ENCODE measurements around the gene GDF11.

Gene GDF11

DNA sequence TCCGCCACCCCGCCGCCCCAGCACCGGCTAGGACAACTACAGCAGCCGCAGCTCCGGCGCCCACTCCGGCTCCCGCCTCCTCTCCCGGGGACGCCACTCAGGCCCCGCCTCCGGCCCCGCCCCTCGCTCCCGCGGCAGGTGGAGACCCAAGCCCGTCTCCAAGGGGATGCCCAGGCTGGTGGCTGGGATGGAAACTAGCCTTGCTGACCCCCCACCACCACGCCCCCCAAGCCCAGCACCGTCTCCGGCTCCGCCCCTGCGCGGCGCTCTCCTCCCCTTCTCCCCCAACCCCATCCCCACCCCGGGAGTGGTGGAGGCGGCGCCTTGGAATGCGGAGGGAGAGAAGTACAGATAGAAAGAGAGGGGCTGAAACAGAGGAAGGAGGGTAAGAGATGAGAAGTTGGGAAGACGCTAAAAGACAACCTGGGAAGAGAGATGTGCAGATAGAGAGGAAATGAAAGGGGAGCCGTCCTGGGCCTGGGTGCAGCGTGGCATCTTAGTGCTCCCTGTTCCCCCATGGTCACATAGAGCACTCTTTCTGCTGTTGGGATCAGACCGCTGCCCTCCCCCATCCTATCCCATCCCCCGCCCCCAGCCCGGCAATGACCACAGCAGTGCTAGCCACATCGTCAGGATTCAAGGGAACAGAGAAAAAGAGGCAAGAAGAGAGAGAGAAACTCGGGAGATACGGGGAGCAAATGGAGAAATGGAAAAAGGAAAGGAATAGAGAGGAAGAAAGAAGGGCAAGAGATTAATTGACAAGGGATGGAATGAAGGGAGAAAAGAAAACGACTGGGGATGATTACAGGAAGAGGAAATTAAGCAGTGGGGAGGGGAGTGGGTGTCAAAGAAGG lies 34.9 kb upstream of the GDF11 start, which contains the start of gene ITGA7:
Gene ITGA7, minus strand, starts transcription at position 64 of the 854 bp plus-strand sequence. CDS start 222 bp downstream, outside the sequence.
- DNase-seq: peak; percentile 63

DNA sequence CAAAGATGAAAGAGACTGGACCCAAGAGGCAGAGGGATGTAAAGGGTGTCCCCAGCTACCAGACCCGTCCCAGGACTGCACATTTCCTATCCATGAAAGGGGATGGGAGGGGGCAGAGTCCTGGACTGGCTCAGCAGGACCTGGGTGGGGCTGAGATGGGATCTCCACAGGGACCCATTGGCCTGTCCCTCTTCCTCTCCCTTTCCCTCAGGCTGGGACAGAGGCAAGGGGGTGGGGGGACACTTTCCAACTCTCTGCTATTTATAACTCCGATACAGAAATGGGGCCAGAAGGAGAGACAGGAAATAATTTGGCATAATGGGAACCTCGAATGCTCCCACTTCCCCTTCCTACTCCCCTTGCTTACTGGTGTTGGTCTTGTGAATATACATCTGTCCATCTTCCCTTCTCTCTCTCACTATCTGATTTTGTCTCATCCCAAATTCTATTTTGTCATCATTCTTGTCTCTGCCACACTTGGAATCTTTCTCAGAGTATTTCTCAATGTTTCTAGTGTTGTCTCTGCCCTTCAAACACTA lies 34.2 kb upstream of the GDF11 start:
- no peak for DNase-seq

DNA sequence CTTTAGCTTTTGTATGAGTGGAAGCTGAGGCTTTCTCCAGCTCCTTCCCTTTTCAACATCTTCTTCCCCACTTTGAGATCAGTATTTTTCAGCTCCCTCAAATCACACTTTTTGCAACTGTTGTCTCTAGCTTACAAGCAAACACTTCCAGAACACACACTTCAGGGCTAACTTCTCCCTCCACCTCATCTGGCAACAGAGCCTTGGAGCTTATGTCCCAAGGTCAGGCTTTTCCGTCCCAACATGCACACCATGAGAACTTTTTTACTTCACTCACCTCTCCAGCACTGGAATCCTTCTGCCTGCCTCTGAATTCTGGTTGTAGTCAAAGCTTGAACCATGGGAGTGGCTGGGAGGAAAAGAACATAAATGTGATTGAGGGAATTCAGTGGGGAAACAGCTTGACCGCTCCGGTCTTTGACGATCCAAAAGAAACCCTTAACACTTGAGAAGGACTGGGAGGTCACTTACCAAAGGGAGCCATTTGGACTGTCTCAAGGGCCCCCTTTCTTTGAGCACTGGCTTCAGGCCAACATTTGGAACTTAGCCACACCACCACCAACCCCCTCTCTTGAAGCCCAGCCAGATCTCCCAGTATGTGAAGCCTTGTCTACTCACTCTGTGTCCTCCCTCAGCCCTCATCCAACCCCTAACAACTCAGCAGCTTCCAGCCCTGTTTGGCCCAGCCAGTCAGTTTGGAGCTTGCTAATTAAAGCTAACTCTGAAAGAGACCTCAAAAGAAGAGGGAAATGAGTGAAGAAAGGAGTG lies 31.0 kb upstream of the GDF11 start:
- DNase-seq: no peak

DNA sequence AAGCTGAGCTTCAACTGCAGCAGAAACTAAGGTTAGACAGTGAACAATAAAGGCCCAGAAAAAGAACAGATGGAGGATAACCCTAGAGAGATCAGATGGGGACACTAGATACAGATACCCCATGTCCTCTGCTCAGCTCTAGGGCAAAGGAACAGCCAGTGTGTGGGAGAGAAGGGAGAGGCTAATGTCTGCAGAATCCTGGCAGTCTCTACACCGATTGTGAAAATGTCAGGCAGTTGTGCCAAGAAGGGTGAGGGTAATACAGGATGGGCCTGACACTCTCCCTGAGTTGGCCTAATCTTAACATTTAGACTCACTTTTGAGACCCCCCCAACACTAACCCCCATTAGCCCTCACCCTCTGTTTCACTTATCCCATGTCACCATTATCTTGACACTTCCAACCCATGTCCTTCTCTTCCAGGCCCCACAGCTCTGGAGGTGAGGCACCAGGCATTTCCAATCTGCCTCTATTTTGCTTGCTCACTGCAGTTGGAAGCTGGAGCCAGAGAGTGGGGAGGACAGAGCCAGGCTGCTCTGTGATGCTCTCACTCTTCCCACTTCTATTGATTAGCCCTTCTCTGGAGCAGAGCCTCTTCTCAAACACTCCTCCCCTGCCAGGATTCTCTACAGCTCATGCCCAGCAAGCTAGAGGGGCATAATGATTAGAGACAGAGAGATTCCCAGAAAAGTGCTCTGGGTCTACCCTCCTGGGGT lies 30.1 kb upstream of the GDF11 start:
- no peak for DNase-seq

DNA sequence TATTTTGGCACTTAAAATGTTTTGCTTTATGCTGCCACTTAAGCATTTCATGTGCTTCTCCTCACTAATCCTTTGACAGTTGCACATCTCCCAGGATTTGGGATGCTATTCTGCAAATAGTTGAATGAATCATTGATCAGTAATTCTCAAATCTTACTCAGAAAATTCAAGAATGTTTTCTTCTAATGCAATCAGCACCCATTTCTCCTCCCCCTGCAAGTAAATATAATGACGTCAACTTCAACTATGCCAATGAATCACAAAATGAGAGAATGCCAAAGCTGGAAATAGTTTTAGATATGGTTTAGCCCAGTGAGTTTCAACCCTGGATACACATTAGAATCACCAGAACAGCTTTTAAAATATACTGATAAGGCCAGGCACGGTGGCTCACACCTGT lies 29.2 kb upstream of the GDF11 start:
- no peak for DNase-seq

DNA sequence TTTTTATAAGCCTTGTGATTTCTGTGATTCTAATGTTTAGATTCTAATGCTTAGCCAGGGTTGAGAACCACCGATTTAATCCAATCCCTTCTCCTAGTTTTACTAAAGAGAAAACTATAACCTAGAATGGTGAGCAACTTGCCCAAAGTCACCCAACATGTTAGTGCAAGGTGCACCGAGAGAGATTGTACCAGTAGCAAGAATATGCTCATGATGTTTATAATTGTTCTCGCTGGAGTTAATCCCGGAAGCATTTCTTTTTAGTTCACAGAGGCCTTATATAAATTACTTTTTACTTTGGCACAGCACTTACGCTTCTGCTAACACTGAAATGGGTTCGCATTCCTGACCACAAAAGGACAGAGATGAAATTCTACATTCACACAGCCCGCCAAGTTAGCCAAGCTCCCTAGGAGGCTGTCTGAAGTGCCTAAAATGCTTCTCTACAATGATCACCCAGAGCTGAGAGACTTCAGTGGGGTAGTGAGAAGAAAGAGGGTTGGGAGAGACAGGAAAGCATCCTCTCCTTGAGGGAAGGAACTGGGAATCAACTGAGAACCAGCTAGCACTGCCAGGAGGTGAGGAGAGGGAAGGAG lies 27.7 kb upstream of the GDF11 start:
- DNase-seq: no peak

DNA sequence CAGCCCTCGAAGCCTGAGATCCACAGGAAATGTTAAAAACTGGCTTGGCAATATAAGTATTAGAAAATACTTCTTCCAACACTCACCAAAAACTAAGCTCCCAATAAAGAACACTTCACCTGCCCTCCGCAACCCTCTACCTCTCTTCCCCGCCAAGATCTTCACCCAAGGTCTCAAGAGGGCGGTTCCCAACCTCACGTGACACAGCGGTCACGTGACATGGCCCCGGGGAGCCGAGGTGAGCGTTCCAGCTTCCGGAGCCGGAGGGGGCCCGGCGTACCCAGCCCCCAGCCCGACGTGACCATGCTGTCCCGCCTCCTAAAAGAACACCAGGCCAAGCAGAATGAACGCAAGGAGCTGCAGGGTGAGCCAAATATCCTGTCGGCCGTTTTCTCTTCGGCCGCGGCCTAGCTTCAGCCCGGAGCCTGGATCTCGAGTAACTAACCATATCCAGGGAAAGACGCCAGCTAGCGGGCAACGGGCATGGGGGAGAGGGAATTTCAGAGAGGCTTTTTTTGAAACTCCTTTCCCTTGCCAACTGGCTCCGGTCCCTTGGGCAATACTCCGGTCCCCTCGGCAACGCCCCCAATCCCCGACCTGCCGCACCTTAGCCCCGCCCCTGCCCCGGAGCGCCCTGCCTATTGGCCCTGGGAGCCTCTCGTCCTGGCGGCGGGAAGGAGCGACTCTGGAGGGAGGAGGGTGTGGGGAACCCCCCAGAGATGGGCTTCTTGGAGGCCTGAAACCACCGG lies 26.9 kb upstream of the GDF11 start, which contains the start of gene BLOC1S1:
Gene BLOC1S1, plus strand, starts transcription at position 214 of the 749 bp plus-strand sequence. Its CDS starts 6 bp downstream, at position 220.
- peak; percentile 92 for DNase-seq

DNA sequence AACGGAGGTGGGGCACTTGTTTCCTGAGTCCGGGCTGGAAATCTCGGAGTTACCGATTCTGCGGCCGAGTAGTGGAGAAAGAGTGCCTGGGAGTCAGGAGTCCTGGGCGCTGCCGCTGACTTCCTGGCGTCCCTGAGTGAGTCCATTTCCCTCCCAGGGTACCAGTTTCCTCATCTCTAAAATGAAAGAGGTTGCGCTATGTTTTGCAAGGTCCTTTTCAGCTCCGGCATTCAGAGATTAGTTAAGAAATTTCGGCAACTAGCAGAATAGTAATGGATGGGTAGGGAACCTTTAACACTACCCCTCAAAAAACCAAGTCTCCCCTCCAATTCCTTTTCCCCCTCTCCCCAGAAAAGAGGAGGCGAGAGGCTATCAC lies 26.4 kb upstream of the GDF11 start:
- DNase-seq: no peak

DNA sequence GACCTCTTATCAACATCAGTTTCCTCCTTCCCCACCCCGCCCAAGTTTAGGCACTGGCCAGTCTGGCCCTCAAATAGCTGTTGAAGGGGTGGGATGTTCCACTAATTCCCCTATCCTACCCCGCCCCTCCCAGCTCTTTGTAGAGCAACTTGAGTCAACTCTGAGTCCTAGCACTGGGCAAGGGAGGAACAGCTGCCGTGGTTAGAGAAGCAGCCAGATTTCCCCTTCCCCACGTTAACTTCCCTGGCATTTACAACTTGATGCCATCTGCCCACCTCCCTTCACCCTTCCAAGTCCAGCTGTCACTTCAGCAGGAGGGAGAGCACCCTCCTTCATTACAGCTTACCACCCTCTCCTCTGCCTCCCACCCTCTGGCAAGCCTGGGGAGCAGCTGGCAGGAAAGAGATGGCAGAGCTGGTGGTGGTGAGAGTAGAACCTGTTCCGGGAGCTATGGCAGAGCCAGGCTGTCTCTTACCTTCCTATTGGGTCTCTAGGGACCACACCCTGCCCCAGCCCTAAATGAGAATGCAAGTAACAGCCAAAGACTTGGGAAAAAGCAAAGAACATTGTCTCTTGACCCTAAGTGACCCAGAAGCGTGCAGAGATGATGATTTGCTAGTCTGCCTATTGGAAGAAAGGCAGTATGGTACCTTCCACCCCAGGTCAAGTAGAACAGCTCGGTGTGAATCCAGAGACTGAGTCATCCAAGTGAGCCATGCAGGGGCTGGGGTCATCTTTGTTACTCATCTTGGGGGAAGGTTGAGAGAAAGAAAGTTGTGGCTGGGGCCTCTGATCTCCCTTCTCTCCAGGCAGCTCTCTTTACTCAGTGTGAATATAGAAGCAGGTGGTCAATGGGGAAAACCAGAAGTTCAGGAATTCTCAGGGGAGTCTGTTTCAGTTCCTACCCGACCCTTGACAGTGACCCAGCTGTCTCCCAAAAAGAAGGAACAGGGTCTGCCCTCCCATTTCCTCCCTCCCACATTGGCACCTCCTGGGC lies 25.6 kb upstream of the GDF11 start:
- no peak for DNase-seq

DNA sequence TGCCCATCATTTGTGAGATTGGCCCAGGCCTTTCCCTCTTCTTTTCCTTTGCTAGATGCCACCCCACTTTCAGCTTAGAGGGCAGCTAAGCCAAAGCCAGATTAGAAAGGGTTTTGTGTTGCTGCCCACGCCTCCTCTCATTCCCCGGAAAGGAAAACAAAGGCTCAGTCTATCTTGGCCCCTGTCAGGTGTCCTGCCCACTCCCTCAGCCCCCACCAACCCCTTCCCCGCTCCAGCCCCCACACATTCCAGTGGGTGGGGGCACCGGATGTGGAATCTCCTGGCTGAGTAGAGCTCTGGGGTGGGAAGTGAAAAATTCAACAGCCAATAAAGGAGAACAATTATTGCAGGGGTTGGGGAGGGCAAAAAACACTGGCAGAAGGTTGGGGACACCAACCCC lies 24.9 kb upstream of the GDF11 start:
- no peak for DNase-seq

DNA sequence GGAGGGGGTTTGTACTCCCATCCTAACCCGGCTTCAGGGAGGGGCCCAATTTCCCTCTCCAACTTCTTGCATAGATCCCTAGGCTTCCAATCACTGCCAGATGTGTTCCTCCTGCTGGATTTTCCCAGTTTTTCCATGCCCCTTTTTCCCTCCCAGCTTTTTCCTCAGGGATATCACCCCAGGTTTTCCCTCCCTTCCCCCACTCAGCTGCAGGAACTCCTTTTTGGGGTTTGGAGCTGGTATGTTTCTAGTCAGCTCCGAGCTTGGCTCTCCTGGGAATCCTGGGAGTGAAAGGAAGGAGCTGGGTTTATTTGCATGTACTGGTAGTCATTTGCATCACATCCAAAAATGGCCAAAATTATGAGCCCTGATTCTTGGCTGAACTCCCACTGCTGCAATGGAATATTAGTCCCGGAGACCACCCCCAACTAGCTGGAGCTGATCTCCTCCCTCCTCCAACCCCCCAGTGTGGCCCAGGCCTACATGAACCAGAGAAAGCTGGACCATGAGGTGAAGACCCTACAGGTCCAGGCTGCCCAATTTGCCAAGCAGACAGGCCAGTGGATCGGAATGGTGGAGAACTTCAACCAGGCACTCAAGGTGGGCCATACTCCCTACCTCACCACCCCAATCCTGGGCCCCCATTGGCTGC lies 24.2 kb upstream of the GDF11 start:
- DNase-seq: no peak

DNA sequence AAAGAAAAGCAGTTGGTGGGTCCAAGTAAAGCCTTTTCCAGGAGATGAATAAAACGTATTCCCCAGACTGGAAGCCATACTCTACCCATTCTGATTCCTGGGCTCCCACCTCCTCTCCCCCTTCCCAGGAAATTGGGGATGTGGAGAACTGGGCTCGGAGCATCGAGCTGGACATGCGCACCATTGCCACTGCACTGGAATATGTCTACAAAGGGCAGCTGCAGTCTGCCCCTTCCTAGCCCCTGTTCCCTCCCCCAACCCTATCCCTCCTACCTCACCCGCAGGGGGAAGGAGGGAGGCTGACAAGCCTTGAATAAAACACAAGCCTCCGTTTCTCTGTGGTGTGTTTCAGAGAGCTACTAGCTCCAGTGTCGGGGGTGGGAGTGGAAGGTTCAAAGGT lies 23.6 kb upstream of the GDF11 start:
- no peak for DNase-seq

DNA sequence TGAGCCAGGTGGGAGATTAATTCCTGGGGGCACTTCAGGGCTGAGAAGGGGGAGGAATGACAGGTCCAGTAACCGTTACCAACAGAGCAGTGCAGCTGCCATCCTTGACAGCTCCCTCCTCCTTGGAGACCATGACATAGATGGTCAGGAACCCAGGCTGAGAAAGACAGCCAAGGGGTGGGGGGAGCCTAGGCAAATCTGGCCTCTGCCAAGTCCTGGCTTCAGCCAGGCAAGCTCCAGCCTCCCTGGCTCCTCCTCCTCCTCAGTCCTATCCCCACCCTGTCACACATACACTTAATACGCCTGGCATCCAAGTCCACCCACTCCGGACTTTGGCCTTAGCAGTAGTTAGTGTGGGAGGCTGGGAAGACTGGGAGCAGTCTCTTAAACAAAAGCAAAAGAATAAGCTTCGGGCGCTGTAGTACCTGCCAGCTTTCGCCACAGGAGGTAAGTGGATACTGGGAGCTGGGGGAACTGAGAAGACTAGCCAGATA lies 22.8 kb upstream of the GDF11 start, which contains the start of gene RDH5:
Gene RDH5, plus strand, starts transcription at position 323 of the 494 bp plus-strand sequence. CDS start 792 bp downstream, outside the sequence.
- no peak for DNase-seq

DNA sequence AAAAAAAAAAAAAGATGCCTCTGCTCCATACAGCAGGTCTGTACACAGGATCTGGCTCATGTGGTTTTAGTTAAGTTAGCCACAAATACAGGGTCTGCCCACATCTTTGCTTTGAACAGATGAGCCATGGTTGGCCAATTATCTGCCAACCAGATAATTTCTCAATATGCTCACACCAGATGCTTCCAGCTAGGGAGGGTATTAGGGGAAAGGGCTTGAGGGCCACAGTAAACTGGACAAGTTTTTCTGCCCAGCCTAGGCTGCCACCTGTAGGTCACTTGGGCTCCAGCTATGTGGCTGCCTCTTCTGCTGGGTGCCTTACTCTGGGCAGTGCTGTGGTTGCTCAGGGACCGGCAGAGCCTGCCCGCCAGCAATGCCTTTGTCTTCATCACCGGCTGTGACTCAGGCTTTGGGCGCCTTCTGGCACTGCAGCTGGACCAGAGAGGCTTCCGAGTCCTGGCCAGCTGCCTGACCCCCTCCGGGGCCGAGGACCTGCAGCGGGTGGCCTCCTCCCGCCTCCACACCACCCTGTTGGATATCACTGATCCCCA lies 22.0 kb upstream of the GDF11 start:
- no peak for DNase-seq

DNA sequence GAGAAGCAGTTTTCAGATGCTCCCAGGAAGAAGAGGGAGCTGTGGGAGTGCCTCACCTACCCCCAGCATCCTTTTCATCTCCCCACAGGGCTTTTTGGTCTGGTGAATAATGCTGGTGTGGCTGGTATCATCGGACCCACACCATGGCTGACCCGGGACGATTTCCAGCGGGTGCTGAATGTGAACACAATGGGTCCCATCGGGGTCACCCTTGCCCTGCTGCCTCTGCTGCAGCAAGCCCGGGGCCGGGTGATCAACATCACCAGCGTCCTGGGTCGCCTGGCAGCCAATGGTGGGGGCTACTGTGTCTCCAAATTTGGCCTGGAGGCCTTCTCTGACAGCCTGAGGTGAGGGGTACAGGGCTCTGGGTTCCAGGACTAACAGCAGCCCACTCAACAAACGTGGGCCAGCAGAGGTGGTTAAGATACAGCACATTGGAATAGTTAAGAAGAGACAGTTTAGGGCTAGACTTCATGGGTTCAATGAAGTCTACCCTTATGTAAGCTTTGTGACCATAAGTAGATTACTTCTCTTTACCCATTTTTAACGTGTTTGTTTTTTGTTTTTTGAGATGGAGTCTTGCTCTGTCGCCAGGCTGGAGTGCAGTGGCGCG lies 21.2 kb upstream of the GDF11 start:
- no peak for DNase-seq

DNA sequence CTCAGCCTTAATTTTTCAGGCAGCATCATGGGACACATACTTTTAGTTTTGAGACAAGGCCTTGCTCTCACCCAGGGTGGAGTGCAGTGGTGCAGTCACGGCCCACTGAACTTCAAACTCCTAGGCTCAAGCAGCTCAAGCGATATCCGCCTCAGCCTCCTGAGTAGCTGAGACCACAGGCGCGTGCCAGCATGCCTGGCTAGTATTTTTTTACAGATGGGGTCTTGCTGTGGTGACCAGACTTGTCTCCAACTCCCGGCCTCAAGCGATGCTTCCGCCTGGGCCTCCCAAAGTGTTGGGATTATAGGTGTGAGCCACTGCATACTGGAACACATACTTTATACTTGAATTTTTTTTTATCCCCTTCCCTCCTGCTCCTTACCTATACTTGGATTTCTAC lies 20.0 kb upstream of the GDF11 start:
- DNase-seq: no peak

DNA sequence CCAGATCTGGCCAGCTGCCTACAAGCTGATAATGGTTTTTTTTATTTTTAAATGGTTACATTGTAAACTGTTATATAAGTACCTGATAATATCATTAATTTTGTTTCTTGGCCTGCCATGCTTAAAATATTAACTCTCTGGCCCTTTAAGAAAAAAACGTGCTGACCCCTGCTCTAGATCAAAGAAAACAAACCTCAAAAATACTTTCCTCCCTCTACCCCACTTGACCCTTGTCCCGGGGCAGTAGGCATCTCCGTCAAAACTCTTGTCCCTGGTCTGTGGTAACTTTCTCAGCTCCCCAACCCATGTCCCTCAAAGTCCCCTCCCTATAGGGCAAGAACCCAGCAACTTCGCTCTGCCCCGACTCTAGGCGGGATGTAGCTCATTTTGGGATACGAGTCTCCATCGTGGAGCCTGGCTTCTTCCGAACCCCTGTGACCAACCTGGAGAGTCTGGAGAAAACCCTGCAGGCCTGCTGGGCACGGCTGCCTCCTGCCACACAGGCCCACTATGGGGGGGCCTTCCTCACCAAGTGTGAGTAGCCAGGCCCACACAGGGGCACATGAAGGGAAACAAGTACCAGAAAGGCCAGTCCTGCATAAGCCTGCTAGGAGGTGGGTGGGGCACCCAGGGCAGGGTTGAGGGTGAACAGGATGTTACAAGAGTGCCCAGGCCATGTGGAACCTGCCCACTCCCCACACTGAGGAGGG lies 19.3 kb upstream of the GDF11 start:
- DNase-seq: no peak

DNA sequence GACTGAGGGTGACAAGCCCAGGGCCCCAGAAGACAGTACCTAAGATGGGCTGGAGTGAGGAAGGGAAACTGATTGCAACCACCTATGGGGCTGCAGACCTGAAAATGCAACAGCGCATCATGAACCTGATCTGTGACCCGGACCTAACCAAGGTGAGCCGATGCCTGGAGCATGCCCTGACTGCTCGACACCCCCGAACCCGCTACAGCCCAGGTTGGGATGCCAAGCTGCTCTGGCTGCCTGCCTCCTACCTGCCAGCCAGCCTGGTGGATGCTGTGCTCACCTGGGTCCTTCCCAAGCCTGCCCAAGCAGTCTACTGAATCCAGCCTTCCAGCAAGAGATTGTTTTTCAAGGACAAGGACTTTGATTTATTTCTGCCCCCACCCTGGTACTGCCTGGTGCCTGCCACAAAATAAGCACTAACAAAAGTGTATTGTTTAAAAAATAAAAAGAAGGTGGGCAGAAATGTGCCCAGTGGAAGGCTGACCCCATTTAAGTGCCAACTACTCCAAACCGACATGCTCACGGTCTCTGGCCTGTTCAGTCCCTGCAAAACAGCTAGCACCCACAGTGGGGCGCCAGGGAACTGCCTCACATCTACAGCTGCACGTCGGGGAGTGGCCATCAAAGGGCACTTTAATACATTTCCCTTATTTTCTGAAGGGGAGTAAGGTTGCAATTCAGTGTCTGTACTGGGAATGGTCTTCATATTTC lies 18.5 kb upstream of the GDF11 start:
- peak; percentile 62 for DNase-seq

Measured in stimulated activated naive CD4-positive, alpha-beta T cell treated with Interleukin-2 at 50 U/mL for 16 hours (primary cell).